Trophoblast cell (in vitro differentiated cells and primary cell): Measurements from ENCODE around the gene MEGF6.
A peak's percentile ranks its signal among the peaks of the same experiment; 100 is the strongest.

Source experiments
- DNase-seq, 2 donors: peaks; one replicate each; pipeline ENCODE4 v3.0.0-alpha.2; 2016
- H2AFZ ChIP-seq: 2 replicates; pipeline ENCODE4 v1.6.1; 2013; ENCODE audit warnings: low read length, moderate library complexity, mild to moderate bottlenecking; ENCODE audit not compliant: insufficient read depth, poor library complexity
- H2AK5ac ChIP-seq: 2 replicates; pipeline ENCODE4 v1.6.1; 2013; ENCODE audit warnings: mild to moderate bottlenecking, low read length
- H2BK120ac ChIP-seq: 2 replicates; pipeline ENCODE4 v1.6.1; 2013; ENCODE audit warnings: low read length, mild to moderate bottlenecking, moderate library complexity; ENCODE audit not compliant: insufficient read depth, poor library complexity
- H2BK12ac ChIP-seq: 2 replicates; pipeline ENCODE4 v1.6.1; 2013; ENCODE audit warnings: mild to moderate bottlenecking, low read length, moderate library complexity
- H2BK5ac ChIP-seq: 2 replicates; pipeline ENCODE4 v1.6.1; 2013; ENCODE audit warnings: low read length, low read depth, moderate library complexity, mild to moderate bottlenecking; ENCODE audit not compliant: poor library complexity
- H3K14ac ChIP-seq: 2 replicates; pipeline ENCODE4 v1.6.1; 2013; ENCODE audit warnings: mild to moderate bottlenecking, low read length
- H3K18ac ChIP-seq: 2 replicates; pipeline ENCODE4 v1.6.1; 2013; ENCODE audit warnings: mild to moderate bottlenecking, low read length
- H3K23ac ChIP-seq: 2 replicates; pipeline ENCODE4 v1.6.1; 2013; ENCODE audit warnings: low read length
- H3K27ac ChIP-seq: 2 replicates; pipeline ENCODE4 v1.5.1; 2013; ENCODE audit warnings: low read depth, mild to moderate bottlenecking, inconsistent platforms, low read length, moderate library complexity
- H3K27me3 ChIP-seq: 2 replicates; pipeline ENCODE4 v1.6.1; 2013; ENCODE audit warnings: inconsistent platforms, mild to moderate bottlenecking, low read length, moderate library complexity; ENCODE audit not compliant: insufficient read depth
- H3K36me3 ChIP-seq, 2 experiments: 1 replicate in 1 of 2; 2 replicates in 1 of 2; pipeline ENCODE4 v1.6.1; 2013; ENCODE audit warnings: low read length in 2 of 2, mild to moderate bottlenecking in 2 of 2, moderate library complexity in 1 of 2; ENCODE audit not compliant: insufficient read depth in 2 of 2, control insufficient read depth in 1 of 2
- H3K4ac ChIP-seq: 2 replicates; pipeline ENCODE4 v1.6.1; 2013; ENCODE audit warnings: low read depth, mild to moderate bottlenecking, low read length, moderate library complexity
- H3K4me1 ChIP-seq, 2 experiments: 1 replicate in 1 of 2; 2 replicates in 1 of 2; pipeline ENCODE4 v1.6.1; 2013; ENCODE audit warnings: low read length in 2 of 2, mild to moderate bottlenecking in 2 of 2, moderate library complexity in 1 of 2; ENCODE audit not compliant: insufficient read depth in 2 of 2, control insufficient read depth in 1 of 2
- H3K4me2 ChIP-seq: 2 replicates; pipeline ENCODE4 v1.6.1; 2013; ENCODE audit warnings: inconsistent platforms, mild to moderate bottlenecking, low read length, moderate library complexity
- H3K4me3 ChIP-seq: 2 replicates; pipeline ENCODE4 v1.5.1; 2013; ENCODE audit warnings: mild to moderate bottlenecking, low read depth, low read length, inconsistent platforms
- H3K79me1 ChIP-seq: one replicate; pipeline ENCODE4 v1.6.1; 2013; ENCODE audit warnings: low read length
- H3K79me2 ChIP-seq: 2 replicates; pipeline ENCODE4 v1.6.1; 2013; ENCODE audit warnings: low read length, mild to moderate bottlenecking; ENCODE audit not compliant: control insufficient read depth, insufficient read depth, poor library complexity
- H3K9ac ChIP-seq: 2 replicates; pipeline ENCODE4 v1.6.1; 2013; ENCODE audit warnings: mild to moderate bottlenecking, low read length
- H3K9me3 ChIP-seq: 2 replicates; pipeline ENCODE4 v1.6.1; 2013; ENCODE audit warnings: low read depth, mild to moderate bottlenecking, control low read depth, inconsistent platforms, low read length; ENCODE audit not compliant: insufficient read depth
- H4K12ac ChIP-seq: 2 replicates; pipeline ENCODE4 v1.6.1; 2013; ENCODE audit warnings: low read depth, mild to moderate bottlenecking, low read length, moderate library complexity
- H4K8ac ChIP-seq: 2 replicates; pipeline ENCODE4 v1.6.1; 2013; ENCODE audit warnings: low read depth, mild to moderate bottlenecking, low read length, moderate library complexity
- H4K91ac ChIP-seq: one replicate; pipeline ENCODE4 v1.6.1; 2013; ENCODE audit warnings: low read depth, mild to moderate bottlenecking, low read length, moderate library complexity
- WGBS: extraction: QIAGEN DNeasy Blood & Tissue Kit; methylation state at CpG from one replicate; pipeline ENCODE4 v1.1.7; 2013; ENCODE audit warnings: missing lambda C conversion rate; ENCODE audit not compliant: insufficient read length, insufficient coverage; ENCODE audit errors: extremely low coverage; 5-methylcytosine and 5-hydroxymethylcytosine counted together

The MEGF6 gene

GRCh38 chr1:3541936-3542335 lies 69.4 kb downstream of the MEGF6 start:
- Histone ChIP-seq H3K14ac (peak overlapping the region; percentile 45), H2AK5ac (peak overlapping the region; percentile 93), H3K4me1 (peaks cover 42 to 43% of the 10 kb centered on the region in 2 experiments), H3K27me3 (no peaks in the 10 kb centered on the region), H2AFZ (no peak overlapping the region), H3K9ac (no peak overlapping the region), H3K4me3 (no peak overlapping the region), H3K79me2 (peaks cover 2% of the 10 kb centered on the region), H3K9me3 (no peaks in the 10 kb centered on the region), H3K4ac (no peak overlapping the region), H4K91ac (peak overlapping the region; percentile 82), H2BK120ac (peak overlapping the region; percentile 57), H2BK5ac (no peak overlapping the region), H4K8ac (peak overlapping the region; percentile 5), H3K36me3 (no peaks in the 10 kb centered on the region), H4K12ac (no peak overlapping the region), H2BK12ac (peak overlapping the region; percentile 56), H3K4me2 (no peak overlapping the region), H3K79me1 (peaks cover 22% of the 10 kb centered on the region), H3K23ac (no peak overlapping the region), H3K18ac (no peak overlapping the region), H3K27ac (no peak overlapping the region)
- DNase-seq, result peak; percentile 10 to 16
- WGBS, result no CpG with 5 or more reads among the region's 18 CpGs

- no peak overlapping the region for H3K27ac ChIP-seq
- no peak overlapping the region for H4K12ac ChIP-seq
- H3K79me1 ChIP-seq, result peaks cover 20% of the 10 kb centered on the region
- H3K23ac ChIP-seq, result no peak overlapping the region
- H3K9me3 ChIP-seq, result no peaks in the 10 kb centered on the region
- H3K4me1 ChIP-seq, result peaks cover 45 to 47% of the 10 kb centered on the region in 2 experiments
- H2BK5ac ChIP-seq, result no peak overlapping the region
- no peak overlapping the region for H4K8ac ChIP-seq
- H3K4me2 ChIP-seq, result no peak overlapping the region
- no peak overlapping the region for H3K4ac ChIP-seq
- no peak overlapping the region for H3K14ac ChIP-seq
- peak overlapping the region; percentile 82 for H4K91ac ChIP-seq
- no peaks in the 10 kb centered on the region for H3K27me3 ChIP-seq
- no peak overlapping the region for H3K4me3 ChIP-seq
- WGBS, result no CpG with 5 or more reads among the region's 16 CpGs
- H3K79me2 ChIP-seq, result peaks cover 2% of the 10 kb centered on the region
- peak overlapping the region; percentile 13 for H2BK12ac ChIP-seq
- H3K36me3 ChIP-seq, result no peaks in the 10 kb centered on the region
- no peak overlapping the region for H2AFZ ChIP-seq
- peak; percentile 17 to 52 for DNase-seq
- no peak overlapping the region for H3K9ac ChIP-seq
- no peak overlapping the region for H3K18ac ChIP-seq
- peak overlapping the region; percentile 16 for H2BK120ac ChIP-seq
- H2AK5ac ChIP-seq, result peak overlapping the region; percentile 64
These were observed 69.8 kb downstream of the MEGF6 start for GRCh38 chr1:3541465-3541864.

GRCh38 chr1:3540876-3541275 lies 70.4 kb downstream of the MEGF6 start:
- Histone ChIP-seq H2BK120ac (no peak overlapping the region), H3K27ac (no peak overlapping the region), H3K4me1 (peaks cover 43 to 45% of the 10 kb centered on the region in 2 experiments), H4K12ac (no peak overlapping the region), H4K8ac (no peak overlapping the region), H3K79me2 (no peaks in the 10 kb centered on the region), H2AK5ac (peak overlapping the region; percentile 5), H2BK5ac (no peak overlapping the region), H3K36me3 (no peaks in the 10 kb centered on the region), H3K14ac (no peak overlapping the region), H3K4me3 (no peak overlapping the region), H2BK12ac (no peak overlapping the region), H3K4me2 (no peak overlapping the region), H3K79me1 (peaks cover 17% of the 10 kb centered on the region), H3K27me3 (no peaks in the 10 kb centered on the region), H2AFZ (no peak overlapping the region), H3K18ac (no peak overlapping the region), H3K4ac (no peak overlapping the region), H3K9ac (no peak overlapping the region), H3K9me3 (no peaks in the 10 kb centered on the region), H4K91ac (peak overlapping the region; percentile 55), H3K23ac (no peak overlapping the region)
- no peak for DNase-seq
- WGBS, result no CpG with 5 or more reads among the region's 13 CpGs

- no peak overlapping the region for H3K18ac ChIP-seq
- H3K27me3 ChIP-seq, result no peaks in the 10 kb centered on the region
- no CpG with 5 or more reads among the region's 24 CpGs for WGBS
These were observed 71.4 kb downstream of the MEGF6 start for GRCh38 chr1:3539707-3540425.

More at GRCh38 chr1:3539707-3540425, 71.4 kb downstream of the MEGF6 start:
- no peak overlapping the region for H3K4ac ChIP-seq
- H2AK5ac ChIP-seq, result peak overlapping the region; percentile 21
- H3K9me3 ChIP-seq, result no peaks in the 10 kb centered on the region
- no peak overlapping the region for H3K23ac ChIP-seq
- H3K4me3 ChIP-seq, result no peak overlapping the region
- H4K91ac ChIP-seq, result peak overlapping the region; percentile 7
- no peak overlapping the region for H3K14ac ChIP-seq
- H2BK5ac ChIP-seq, result no peak overlapping the region
- H3K79me2 ChIP-seq, result no peaks in the 10 kb centered on the region
- no peak overlapping the region for H2BK120ac ChIP-seq
- peaks cover 37% of the 10 kb centered on the region in 2 experiments for H3K4me1 ChIP-seq
- no peak overlapping the region for H2BK12ac ChIP-seq
- H3K79me1 ChIP-seq, result peaks cover 17% of the 10 kb centered on the region
- no peak overlapping the region for H3K9ac ChIP-seq
- H4K12ac ChIP-seq, result no peak overlapping the region
- DNase-seq, result peak in 1 of 2 donors; percentile 23
- no peak overlapping the region for H4K8ac ChIP-seq
- no peaks in the 10 kb centered on the region for H3K36me3 ChIP-seq
- H3K4me2 ChIP-seq, result no peak overlapping the region
- H2AFZ ChIP-seq, result no peak overlapping the region
- no peak overlapping the region for H3K27ac ChIP-seq
